ENCODE results near the gene C1QTNF3.

- no peak for TF ChIP-seq CTCF (IDR thresholded peaks at IDR 0.05)
- TF ChIP-seq POLR2A (IDR thresholded peaks at IDR 0.05): no peak
Observed at GRCh38 chr5:33995865-33996264, 47.1 kb downstream of the C1QTNF3 start.
